K562 (cell line): ENCODE results near the gene LZTR1. TPM values are rescaled to one million over a fixed set of nuclear protein-coding genes. Genes with fewer than 3 reads are reported as not detected.

Experiments
- ATAC-seq: fragments of 200-7000 bp; cut with Tn5 transposase; 3 replicates; pipeline ENCODE4 v1.9.1; 2020; ENCODE audit warnings: moderate library complexity
- BruUV-seq: library from RNA; stranded (reverse); fragments of 400-500 nt; replicated peaks from 2 replicates; lab custom pipeline; 2021; lab: Mats Ljungman, UMichigan
- CTCF ChIA-PET: fragments of 300-600 bp; formaldehyde crosslinking; extraction: SDS; loops from one replicate; lab custom pipeline; 2021; ENCODE audit warnings: low intra/inter-chr PET ratio; lab: Yijun Ruan, JAX
- POLR2A ChIA-PET: fragments of 300-600, 350-650 bp; sonication (Branson Sonifier 250); formaldehyde crosslinking; extraction: SDS; loops from one replicate; lab custom pipeline; 2021; ENCODE audit warnings: antibody characterized with exemption, inconsistent platforms; lab: Yijun Ruan, JAX
- DNase-seq, 4 experiments: peaks; one replicate each; pipeline versions ENCODE4 v3.0.0 to v3.0.0-alpha.2; 2011 to 2018; ENCODE audit warnings: low spot score in 3 of 4, mixed read lengths in 3 of 4; ENCODE audit errors: extremely low read depth in 1 of 4
- FAIRE-seq: peaks from 2 replicates; lab custom pipeline; 2011; peaks lifted over from hg19 to GRCh38; lab: Jason Lieb, UNC
- H2AFZ ChIP-seq: 2 replicates; pipeline ENCODE4 v1.6.0; 2011; ENCODE audit warnings: low read depth, low read length, control low read depth, inconsistent platforms
- H3K27ac ChIP-seq: fragments of 200-600 bp; 3 replicates; pipeline ENCODE4 v1.8.0; 2011; ENCODE audit warnings: low read depth, mild to moderate bottlenecking, control low read depth, inconsistent platforms, low read length, moderate library complexity, mixed read lengths; ENCODE audit errors: extremely low read depth
- H3K27me3 ChIP-seq, 2 experiments: fragments of 300-600 bp in 1 of 2; 2 replicates in 1 of 2; 3 replicates in 1 of 2; pipeline versions ENCODE4 v1.6.0 to v1.8.0; 2011; ENCODE audit warnings: inconsistent platforms in 2 of 2, low read length in 2 of 2, mild to moderate bottlenecking in 1 of 2, mixed read lengths in 1 of 2, moderate library complexity in 1 of 2; ENCODE audit not compliant: control insufficient read depth in 2 of 2, insufficient read depth in 2 of 2
- H3K36me3 ChIP-seq: fragments of 300-600 bp; 3 replicates; pipeline ENCODE4 v1.8.0; 2011; ENCODE audit warnings: mild to moderate bottlenecking, low read length, inconsistent platforms; ENCODE audit not compliant: control insufficient read depth, insufficient read depth
- H3K4me1 ChIP-seq, 2 experiments: fragments of 200-600 bp in 1 of 2; replicated peaks in 1 of 2; 2 replicates in 1 of 2; 3 replicates in 1 of 2; pipeline versions ENCODE4 v1.5.1 to v1.8.0; 2011; ENCODE audit warnings: inconsistent platforms in 2 of 2, low read length in 2 of 2, mild to moderate bottlenecking in 1 of 2, mixed read lengths in 1 of 2, moderate library complexity in 1 of 2; ENCODE audit not compliant: control insufficient read depth in 2 of 2, insufficient read depth in 2 of 2
- H3K4me2 ChIP-seq: 2 replicates; pipeline ENCODE4 v1.6.1; 2011; ENCODE audit warnings: low read length, control low read depth, inconsistent platforms, mixed read lengths; ENCODE audit not compliant: insufficient read depth
- H3K4me3 ChIP-seq: fragments of 200-600 bp; sonication (generic), shearing (Covaris generic); 2 replicates; pipeline ENCODE4 v1.5.1; 2016; ENCODE audit warnings: control low read depth, inconsistent platforms
- H3K79me2 ChIP-seq: fragments of 200-600 bp; 3 replicates; pipeline ENCODE4 v1.8.0; 2011; ENCODE audit warnings: low read length, inconsistent platforms; ENCODE audit not compliant: control insufficient read depth, insufficient read depth
- H3K9ac ChIP-seq, 2 experiments: 2 replicates each; pipeline versions ENCODE4 v1.6.0 to v1.6.1; 2011; ENCODE audit warnings: low read depth in 2 of 2, low read length in 2 of 2, control low read depth in 1 of 2, inconsistent platforms in 1 of 2, mild to moderate bottlenecking in 1 of 2, mixed read lengths in 1 of 2; ENCODE audit not compliant: insufficient read depth in 1 of 2
- H3K9me1 ChIP-seq: one replicate; pipeline ENCODE4 v1.6.0; 2011; ENCODE audit warnings: inconsistent platforms, mild to moderate bottlenecking, low read length, moderate library complexity; ENCODE audit not compliant: control insufficient read depth, insufficient read depth
- H3K9me3 ChIP-seq: replicated peaks from 2 replicates; pipeline ENCODE4 v1.5.1; 2011; ENCODE audit warnings: low read depth, low read length, inconsistent platforms; ENCODE audit not compliant: control insufficient read depth, insufficient read depth
- H4K20me1 ChIP-seq: replicated peaks from 2 replicates; pipeline ENCODE4 v1.6.1; 2011; ENCODE audit warnings: low read length, inconsistent platforms, mixed read lengths; ENCODE audit not compliant: control insufficient read depth, insufficient read depth
- ARID1B ChIP-seq: fragments of 450-650 bp; IDR thresholded peaks from 2 replicates; pipeline ENCODE4 v1.6.1; 2016; ENCODE audit warnings: antibody characterized with exemption, mild to moderate bottlenecking, inconsistent platforms
- COPS2 ChIP-seq: fragments of 450-650 bp; conservative IDR thresholded peaks from 2 replicates; pipeline ENCODE4 v1.6.1; 2016; ENCODE audit warnings: mild to moderate bottlenecking, moderate library complexity
- NCOA6 ChIP-seq: fragments of 450-650 bp; IDR thresholded peaks from 2 replicates; pipeline ENCODE4 v1.6.1; 2017; ENCODE audit warnings: mild to moderate bottlenecking
- NFRKB ChIP-seq: fragments of 450-650 bp; IDR thresholded peaks from 2 replicates; pipeline ENCODE4 v1.6.1; 2016; ENCODE audit warnings: low read depth
- POLR2A ChIP-seq: fragments of 450-650 bp; conservative IDR thresholded peaks from 2 replicates; pipeline ENCODE4 v1.6.1; 2016
- POLR2B ChIP-seq: fragments of 450-650 bp; IDR thresholded peaks from 2 replicates; pipeline ENCODE4 v1.6.1; 2018; ENCODE audit warnings: low read depth; ENCODE audit not compliant: partially characterized antibody
- POLR2G ChIP-seq: fragments of 200-400 bp; formaldehyde crosslinking; IDR thresholded peaks from 2 replicates; pipeline ENCODE4 v1.6.1; 2017; ENCODE audit warnings: low read depth, mild to moderate bottlenecking, antibody characterized with exemption, low read length, moderate library complexity
- SIN3B ChIP-seq: fragments of 450-650 bp; IDR thresholded peaks from 2 replicates; pipeline ENCODE4 v1.6.1; 2017; ENCODE audit warnings: low read depth, mild to moderate bottlenecking, moderate library complexity
- ZNF184 ChIP-seq: sonication (generic); formaldehyde crosslinking; IDR thresholded peaks from 2 replicates; pipeline ENCODE4 v1.5.0; 2020; ENCODE audit warnings: missing genetic modification reagents
- ZNF584 ChIP-seq: fragments of 200-800 bp; sonication (Bioruptor generic); IDR thresholded peaks from 2 replicates; pipeline ENCODE4 v1.6.1; 2016; ENCODE audit warnings: low read depth, mild to moderate bottlenecking, missing genetic modification characterization, missing compliant biosample characterization
- WGBS: fragments of 100-300 bp; shearing (Covaris generic); methylation state at CpG from one replicate; pipeline ENCODE4 v1.1.6; 2016; ENCODE audit warnings: low coverage, mixed read lengths; ENCODE audit not compliant: insufficient coverage; ENCODE audit errors: missing lambda C conversion rate; 5-methylcytosine and 5-hydroxymethylcytosine counted together
- in situ Hi-C: fragments of 300-500 bp; cut with MboI; formaldehyde crosslinking; loops from 4 replicates; pipeline ENCODE4 v1.15.0; 2018; ENCODE audit warnings: inconsistent platforms, mixed read lengths
- intact Hi-C: fragments of 100-400 bp; cut with micrococcal nuclease; formaldehyde crosslinking; loops from 2 replicates; pipeline ENCODE4 v1.14.2; 2022
- polyA plus RNA-seq, 8 experiments: library from polyadenylated mRNA; depleted of rRNA in 4 of 8; stranded (reverse) in 5 of 8; unstranded in 3 of 8; fragments of >200 nt; fragmentation: Nextera tagmentation in 2 of 8; fragmentation: Illumina TruSeq in 1 of 8; extraction: Ambion mirVana in 2 of 8; extraction: Trizol in 1 of 8; gene quantifications; 2 replicates each; pipeline versions ENCODE4 v1.2.1 to v1.2.3, GENCODE V29; 2011 to 2014; ENCODE audit warnings: inconsistent platforms in 1 of 8, missing spikeins in 1 of 8
- total RNA-seq, 7 experiments: library from RNA; depleted of rRNA in 6 of 7; stranded (reverse); fragments of >200 nt in 6 of 7; fragmentation: Illumina TruSeq in 2 of 7; extraction: Trizol in 2 of 7; gene quantifications; 2 replicates each; pipeline versions ENCODE4 v1.2.1 to v1.2.3, GENCODE V29; 2011 to 2021; ENCODE audit warnings: low replicate concordance in 1 of 7
- TF ChIP-seq, protein P1 (sequence below), 2 experiments: fragments of 450-650 bp in 1 of 2; IDR thresholded peaks; 2 replicates each; pipeline ENCODE4 v1.6.1; 2011 to 2017; ENCODE audit warnings: low read depth in 2 of 2, antibody characterized with exemption in 1 of 2, borderline replicate concordance in 1 of 2, low read length in 1 of 2, mild to moderate bottlenecking in 1 of 2, mixed read lengths in 1 of 2; ENCODE audit not compliant: control insufficient read depth in 1 of 2
- TF ChIP-seq, protein P2 (sequence below): fragments of 450-650 bp; IDR thresholded peaks from 2 replicates; pipeline ENCODE4 v1.6.1; 2018; ENCODE audit not compliant: partially characterized antibody

LZTR1 gene
- total and polyA plus RNA-seq, 9 of the 15 experiments (the other 6 are each of a cell fraction or from before 2014, with no cell fraction given): 2.2 to 135 (median 63.0) TPM

DNA sequence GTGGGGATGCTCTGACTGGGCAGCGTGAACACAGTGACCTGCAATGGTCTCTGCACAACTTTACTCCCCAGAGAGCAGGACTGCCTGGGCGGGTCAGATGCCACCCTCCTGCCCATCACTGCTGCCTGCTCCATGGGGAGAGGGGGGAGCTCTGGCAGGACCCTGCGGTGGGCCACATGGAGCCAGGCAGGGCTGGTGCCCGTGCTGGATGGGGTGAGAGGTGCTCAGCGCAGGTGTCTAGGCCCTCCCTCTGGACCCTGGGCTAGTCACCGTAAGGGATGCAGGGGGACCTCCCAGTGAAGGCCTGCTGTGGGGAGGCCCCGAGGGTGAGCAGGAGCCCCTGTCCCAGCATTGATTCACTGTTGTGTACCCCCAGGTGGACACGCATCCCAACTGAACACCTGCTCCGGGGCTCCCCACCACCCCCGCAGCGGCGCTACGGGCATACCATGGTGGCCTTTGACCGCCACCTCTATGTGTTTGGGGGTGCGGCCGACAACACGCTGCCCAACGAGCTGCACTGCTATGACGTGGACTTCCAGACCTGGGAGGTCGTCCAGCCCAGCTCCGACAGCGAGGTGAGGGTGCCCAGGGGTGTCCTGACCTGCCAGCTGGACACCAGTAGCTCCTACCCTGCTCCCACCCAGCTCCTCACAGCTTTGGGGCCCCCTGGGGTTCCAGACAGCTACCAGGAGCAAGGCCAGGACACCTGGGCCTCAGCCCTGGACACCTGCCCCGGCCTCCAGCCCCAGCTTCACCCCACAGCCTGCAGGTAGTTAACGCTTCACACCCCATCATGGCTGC, 9.4 kb downstream of the LZTR1 start:
- Histone ChIP-seq H3K27me3 (no peaks in the 10 kb centered on the region), H3K79me2 (no peaks in the 10 kb centered on the region), H3K36me3 (peaks cover 92% of the 10 kb centered on the region), H3K9me3 (no peaks in the 10 kb centered on the region), H4K20me1 (peaks cover 14% of the 10 kb centered on the region; the same call in 1 of the 2 replicates), H3K4me1 (peaks cover 0 to 65% of the 10 kb centered on the region in 2 experiments; a peak in 2 of 5 replicates), H3K9me1 (peaks cover 7% of the 10 kb centered on the region), H3K4me3 (no peak overlapping the region), H3K27ac (no peak overlapping the region), H3K9ac (peak overlapping the region in 1 of 2 experiments; percentile 57; a peak in 2 of 4 replicates), H3K4me2 (no peak overlapping the region), H2AFZ (no peak overlapping the region)
- intact Hi-C loops: no loop called here
- FAIRE-seq: no peak
- 95% methylated on average over 24 of the region's 24 CpGs for WGBS
- ATAC-seq: no peak
- ChIA-PET CTCF (no interaction called here), POLR2A (interaction anchor here (0.6 to 17.9 kb wide), 9 partner anchors 8 to 387 kb away, joined by 3 to 451 read pairs (median 4); partner anchors contain the start of genes AIFM3, LZTR1, P2RX6 and THAP7)
- DNase-seq: no peak
- no TSS peak for BruUV-seq
- in situ Hi-C loops: no loop called here
- TF ChIP-seq COPS2: no peak
- TF ChIP-seq NCOA6: no peak
- TF ChIP-seq POLR2G: peak; percentile 74
- TF ChIP-seq, protein P1, sequence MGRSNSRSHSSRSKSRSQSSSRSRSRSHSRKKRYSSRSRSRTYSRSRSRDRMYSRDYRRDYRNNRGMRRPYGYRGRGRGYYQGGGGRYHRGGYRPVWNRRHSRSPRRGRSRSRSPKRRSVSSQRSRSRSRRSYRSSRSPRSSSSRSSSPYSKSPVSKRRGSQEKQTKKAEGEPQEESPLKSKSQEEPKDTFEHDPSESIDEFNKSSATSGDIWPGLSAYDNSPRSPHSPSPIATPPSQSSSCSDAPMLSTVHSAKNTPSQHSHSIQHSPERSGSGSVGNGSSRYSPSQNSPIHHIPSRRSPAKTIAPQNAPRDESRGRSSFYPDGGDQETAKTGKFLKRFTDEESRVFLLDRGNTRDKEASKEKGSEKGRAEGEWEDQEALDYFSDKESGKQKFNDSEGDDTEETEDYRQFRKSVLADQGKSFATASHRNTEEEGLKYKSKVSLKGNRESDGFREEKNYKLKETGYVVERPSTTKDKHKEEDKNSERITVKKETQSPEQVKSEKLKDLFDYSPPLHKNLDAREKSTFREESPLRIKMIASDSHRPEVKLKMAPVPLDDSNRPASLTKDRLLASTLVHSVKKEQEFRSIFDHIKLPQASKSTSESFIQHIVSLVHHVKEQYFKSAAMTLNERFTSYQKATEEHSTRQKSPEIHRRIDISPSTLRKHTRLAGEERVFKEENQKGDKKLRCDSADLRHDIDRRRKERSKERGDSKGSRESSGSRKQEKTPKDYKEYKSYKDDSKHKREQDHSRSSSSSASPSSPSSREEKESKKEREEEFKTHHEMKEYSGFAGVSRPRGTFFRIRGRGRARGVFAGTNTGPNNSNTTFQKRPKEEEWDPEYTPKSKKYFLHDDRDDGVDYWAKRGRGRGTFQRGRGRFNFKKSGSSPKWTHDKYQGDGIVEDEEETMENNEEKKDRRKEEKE (IDR thresholded peaks at IDR 0.05; ENCODE audit: borderline replicate concordance in 1 of 2, control insufficient read depth in 1 of 2, low read depth in 2 of 2, low read length in 1 of 2): no peak
- no peak for TF ChIP-seq NFRKB
- TF ChIP-seq POLR2B: no peak
- TF ChIP-seq ZNF584 (CRISPR knock-in tag): no peak
- no peak for TF ChIP-seq ARID1B
- no peak for TF ChIP-seq ZNF184 (CRISPR knock-in tag)
- TF ChIP-seq, protein P2, sequence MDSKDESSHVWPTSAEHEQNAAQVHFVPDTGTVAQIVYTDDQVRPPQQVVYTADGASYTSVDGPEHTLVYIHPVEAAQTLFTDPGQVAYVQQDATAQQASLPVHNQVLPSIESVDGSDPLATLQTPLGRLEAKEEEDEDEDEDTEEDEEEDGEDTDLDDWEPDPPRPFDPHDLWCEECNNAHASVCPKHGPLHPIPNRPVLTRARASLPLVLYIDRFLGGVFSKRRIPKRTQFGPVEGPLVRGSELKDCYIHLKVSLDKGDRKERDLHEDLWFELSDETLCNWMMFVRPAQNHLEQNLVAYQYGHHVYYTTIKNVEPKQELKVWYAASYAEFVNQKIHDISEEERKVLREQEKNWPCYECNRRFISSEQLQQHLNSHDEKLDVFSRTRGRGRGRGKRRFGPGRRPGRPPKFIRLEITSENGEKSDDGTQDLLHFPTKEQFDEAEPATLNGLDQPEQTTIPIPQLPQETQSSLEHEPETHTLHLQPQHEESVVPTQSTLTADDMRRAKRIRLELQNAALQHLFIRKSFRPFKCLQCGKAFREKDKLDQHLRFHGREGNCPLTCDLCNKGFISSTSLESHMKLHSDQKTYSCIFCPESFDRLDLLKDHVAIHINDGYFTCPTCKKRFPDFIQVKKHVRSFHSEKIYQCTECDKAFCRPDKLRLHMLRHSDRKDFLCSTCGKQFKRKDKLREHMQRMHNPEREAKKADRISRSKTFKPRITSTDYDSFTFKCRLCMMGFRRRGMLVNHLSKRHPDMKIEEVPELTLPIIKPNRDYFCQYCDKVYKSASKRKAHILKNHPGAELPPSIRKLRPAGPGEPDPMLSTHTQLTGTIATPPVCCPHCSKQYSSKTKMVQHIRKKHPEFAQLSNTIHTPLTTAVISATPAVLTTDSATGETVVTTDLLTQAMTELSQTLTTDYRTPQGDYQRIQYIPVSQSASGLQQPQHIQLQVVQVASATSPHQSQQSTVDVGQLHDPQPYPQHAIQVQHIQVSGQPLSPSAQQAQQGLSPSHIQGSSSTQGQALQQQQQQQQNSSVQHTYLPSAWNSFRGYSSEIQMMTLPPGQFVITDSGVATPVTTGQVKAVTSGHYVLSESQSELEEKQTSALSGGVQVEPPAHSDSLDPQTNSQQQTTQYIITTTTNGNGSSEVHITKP: no peak
- no peak for TF ChIP-seq SIN3B
- TF ChIP-seq POLR2A: no peak
